Measurements from ENCODE around the gene KIF5C.

The KIF5C gene

GRCh38 chr2:148998165-148998830, 123.3 kb downstream of the KIF5C start:
- no peak for DNase-seq

DNA sequence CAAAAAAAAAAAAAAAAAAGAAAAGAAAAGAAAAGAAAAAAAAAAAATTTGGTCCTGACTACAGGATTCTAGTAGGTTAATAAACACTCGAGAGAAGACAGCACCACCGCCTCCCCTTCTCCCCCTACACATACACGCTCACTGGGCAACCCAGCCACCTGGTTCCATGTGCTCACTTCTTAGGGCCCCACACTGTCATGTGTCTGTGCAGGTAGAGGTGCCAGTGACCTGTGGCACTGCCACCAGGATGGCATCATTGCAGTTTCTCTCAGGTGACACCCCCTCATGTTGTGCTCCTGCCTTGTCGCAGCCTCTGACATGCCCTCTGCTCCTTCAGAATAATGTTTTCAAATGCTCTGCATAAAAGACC, 123.8 kb downstream of the KIF5C start:
- no peak for DNase-seq

DNA sequence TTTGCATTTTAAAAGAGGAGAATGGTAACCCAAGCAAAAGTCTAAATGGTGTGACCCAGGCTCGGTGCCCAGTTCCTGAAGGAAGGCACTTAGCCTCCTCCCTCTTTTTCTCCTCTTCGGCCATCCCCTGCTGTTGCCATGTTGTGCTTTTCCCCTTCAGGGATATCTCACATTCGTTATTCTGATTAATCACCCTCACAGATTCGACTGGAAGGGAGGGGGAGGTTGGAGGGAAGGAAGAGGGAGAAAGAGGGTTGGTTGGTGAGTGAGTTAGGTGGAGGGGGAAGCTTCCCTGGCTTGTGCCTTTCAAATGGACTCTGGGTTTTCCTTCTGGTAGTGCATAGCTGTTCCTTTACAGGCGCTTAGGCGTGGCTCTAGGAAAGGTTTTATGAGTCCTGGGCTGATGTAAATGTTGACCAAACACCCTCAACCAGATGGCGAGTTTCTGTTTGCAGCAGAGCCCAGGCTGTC, 124.5 kb downstream of the KIF5C start:
- DNase-seq: peak; percentile 48

GRCh38 chr2:149000158-149000938, 125.3 kb downstream of the KIF5C start:
- no peak for DNase-seq

DNA sequence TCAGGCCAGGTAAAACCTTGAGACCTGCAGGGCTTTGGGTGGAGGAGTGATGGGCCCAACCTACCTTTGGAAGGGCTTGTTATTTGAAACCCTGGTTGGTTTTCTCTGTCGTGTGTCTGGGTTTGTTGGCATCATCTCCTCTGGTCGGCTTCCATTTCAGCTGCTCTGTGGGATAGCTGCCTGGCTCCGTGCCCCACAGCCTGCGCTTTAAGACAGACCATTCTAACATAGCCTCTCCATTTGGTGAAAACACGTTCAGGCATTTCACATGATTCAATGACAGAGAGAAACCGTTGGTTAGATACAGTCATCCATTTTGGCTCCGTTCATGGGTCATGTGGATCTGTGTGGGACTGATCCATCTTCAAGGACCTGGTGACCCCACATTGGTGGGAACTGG, 126.5 kb downstream of the KIF5C start:
- DNase-seq: no peak

GRCh38 chr2:149002378-149002890, 127.4 kb downstream of the KIF5C start:
- no peak for DNase-seq

DNA sequence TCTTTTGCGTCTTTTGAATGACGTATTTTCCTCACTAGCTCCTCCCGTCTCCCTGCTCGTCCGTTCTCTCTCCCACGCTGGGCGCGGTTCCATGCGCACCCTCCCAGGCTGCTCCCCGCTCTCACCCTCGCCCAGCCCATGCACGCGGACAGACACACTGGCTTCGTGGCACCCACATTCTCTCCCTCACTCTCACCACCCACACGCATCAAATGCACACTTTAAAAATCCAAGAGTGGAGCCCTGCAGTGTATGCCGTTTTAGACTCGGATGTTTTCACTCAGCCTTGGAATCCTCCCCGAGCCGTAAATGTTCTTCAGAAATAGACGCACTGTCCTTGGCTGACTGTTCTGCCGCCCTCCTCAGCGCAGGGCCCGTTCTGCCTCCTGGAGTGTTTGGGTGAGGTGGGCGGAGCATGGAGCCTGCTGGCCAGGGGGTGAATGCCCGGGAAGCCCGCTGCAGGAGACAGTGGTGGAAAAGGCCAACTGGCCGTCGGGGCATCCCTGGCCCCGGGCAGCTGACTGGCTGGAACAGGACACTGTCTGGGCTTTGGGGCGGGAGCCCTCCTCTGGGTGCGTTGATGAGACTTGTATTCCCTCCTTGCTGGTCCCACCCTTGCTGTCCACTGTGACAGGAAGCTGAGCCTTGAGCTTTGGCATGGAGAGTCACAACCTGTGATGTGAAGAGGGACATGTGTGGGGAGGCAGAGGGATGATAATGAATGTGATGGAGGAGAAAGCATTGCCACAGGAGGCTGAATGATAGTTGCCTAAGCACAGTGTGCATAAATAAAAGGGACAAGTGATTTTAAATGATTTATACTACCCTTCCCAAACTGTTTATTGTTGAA, 128.1 kb downstream of the KIF5C start:
- DNase-seq: no peak

- no peak for DNase-seq
Measured at GRCh38 chr2:149004836-149005235, 129.8 kb downstream of the KIF5C start.

DNA sequence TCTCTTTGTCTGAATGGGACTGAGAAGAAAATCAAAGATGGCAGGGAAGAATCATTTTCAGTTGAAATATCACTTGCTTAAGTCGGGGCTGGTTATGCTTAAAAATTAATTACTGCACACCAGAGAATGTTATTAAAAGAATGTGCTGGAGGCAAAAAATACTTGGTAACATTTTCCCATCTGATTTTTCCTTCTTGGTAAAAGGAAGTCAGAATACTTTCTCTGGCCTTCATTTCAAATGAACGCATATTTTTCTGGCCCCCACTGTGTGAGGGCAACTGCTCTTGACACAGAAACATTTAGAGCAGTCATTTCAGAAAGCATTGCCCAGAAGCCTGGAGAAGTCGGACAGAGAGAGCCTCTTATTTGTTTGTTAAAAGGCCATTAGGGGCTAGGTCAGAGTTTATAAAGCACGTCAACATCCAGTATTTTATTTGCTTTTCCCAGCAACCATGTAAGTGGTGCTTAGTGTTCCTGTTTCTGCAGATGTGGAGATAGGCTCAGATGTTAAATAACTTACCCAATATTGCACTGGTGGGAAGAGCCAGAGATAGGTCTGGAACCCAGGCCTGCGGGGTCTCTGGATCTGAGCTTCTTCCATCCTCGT, 130.5 kb downstream of the KIF5C start:
- no peak for DNase-seq

DNA sequence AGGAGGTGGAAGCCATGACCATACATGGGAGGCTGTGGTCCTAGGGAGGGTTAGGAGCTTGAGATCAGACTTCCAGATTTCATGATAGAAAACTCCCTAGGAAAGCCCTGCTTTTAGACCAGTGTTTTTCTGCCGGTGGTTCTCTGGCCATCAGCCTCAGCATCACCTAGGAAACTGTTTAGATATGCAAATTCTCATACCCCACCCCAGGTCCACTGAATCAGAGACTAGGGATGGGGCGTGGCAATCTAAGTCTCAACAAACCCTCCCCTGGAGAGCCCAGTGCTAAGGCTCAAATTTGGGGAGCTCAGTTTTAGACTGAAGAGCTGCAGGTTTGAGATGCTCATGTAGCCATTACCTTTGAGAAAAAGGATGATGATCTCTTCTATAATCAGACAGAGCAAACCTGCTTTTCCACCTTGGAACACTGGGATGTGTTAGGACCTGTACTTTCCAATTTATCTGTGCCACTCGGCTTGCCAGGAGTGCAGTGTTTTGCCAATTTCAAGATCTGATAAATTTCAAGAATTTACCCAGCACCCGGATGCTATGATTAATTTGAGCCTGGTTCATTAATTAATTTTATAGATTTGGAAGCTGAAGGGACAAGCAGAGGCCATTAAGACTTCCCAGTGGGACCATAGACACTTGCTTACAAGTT, 132.0 kb downstream of the KIF5C start:
- no peak for DNase-seq

DNA sequence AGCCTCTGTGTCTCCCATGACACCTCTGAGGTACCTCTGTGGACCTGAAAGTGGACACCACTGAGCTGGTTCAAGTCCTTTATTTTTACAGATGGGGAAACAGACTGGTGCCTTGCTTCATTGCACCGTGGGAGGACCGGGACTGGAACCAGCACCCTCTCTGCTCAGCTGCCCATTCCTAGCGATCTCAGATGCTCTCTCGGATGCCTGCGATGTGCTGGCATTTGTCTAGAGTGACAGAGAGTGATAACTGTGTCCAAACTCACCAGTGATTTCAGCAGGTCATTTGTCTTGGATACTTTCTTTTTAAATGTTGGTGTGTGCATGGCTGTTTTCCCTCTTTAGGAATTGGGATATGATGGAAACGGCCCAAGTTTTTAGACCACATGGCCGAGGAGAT, 133.4 kb downstream of the KIF5C start:
- no peak for DNase-seq

GRCh38 chr2:149009576-149010461, 134.8 kb downstream of the KIF5C start:
- no peak for DNase-seq

DNA sequence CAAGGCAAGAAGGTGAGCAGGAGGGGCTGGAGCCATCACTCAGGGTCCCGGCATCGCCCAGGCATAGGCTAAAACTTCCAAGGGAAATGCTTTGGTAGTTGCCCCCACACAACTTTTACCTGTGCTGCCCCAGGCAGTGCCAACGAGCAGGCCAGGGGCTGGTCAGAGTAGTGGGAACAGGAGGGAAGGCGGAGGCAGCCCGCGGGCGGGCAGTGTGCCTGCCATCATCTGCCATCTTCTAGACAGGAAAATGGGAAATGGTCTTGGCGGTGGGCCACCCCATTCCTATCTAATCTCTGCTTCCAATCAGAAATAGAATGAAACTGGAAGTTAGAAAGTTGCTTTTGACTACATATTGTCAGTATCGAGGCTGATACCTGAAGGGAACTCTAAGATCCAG, 137.5 kb downstream of the KIF5C start:
- DNase-seq: no peak

GRCh38 chr2:149015501-149015900, 140.5 kb downstream of the KIF5C start:
- DNase-seq: no peak

DNA sequence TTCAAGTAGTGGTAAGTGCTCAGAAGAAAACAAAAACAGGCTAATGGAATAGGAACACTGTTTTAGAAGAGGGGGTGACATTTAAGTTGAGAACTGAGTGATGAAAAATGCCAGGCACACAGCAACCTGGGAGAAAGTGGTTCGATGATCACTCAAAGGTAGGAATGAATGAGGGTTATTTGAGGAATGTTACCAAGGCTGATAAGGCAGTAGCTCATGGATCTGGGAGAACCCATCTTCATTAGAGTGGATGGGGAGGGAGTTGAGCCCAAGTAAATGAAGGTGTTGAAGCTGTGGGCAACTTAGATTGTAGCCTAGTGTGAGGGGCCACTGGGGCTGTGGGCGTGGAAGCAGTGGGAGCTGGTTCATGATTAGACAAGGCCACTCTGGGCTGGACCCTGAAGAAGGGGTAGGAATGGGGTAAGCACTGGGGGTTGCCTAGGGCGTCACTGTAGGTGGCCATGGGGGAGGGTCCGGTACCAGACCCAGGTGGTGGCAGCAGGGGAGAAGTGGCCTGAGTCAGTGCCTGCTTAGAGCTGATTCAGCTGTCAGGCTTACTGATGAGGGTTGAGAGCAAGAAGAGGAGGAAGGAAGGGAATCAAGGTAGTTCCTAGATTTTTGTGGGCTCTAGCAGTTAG, 141.0 kb downstream of the KIF5C start:
- DNase-seq: no peak

GRCh38 chr2:149017116-149017985, 142.3 kb downstream of the KIF5C start:
- DNase-seq: peak; percentile 65

- DNase-seq: no peak
Measured at GRCh38 chr2:149018981-149019380, 144.0 kb downstream of the KIF5C start.

DNA sequence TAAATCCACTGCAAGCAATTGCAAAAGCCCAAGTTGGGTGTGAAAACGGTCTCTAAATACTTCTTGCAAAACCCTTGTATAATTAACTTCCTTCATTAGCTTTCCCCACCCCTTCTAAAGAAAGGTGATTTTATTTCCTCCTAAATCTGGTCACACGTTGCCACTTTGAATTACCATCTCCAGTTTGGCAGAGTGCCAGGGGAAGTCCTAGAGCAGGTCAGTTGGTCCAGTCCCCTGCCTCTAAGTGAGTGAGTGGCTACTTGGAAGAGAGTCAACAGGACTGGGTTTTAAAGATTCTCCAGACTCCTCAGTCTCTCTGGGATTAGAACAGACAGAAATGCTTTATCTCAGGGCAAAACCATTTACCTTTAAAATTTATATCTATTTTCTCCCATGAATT, 144.7 kb downstream of the KIF5C start:
- peak; percentile 23 for DNase-seq

DNA sequence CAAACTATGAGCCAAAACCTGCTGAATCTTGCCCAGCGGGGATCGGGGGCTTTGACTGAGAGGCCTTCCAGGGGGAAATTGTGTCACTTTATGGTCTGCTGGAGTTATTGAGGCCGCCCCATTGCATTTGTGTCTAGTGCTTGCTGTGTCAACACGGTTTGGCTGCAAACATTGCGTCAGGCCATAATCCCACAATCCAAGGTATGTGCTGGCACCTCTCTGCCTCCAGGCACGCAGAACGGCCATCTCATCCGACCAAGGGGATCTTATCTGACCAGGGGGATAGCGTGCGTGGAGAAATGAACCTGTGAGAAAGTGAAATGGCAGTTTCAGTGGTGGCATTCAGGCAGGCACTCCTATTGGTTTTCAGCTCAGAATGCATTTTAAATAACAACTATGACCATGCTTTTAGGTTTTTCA, 145.4 kb downstream of the KIF5C start:
- peak; percentile 46 for DNase-seq

DNA sequence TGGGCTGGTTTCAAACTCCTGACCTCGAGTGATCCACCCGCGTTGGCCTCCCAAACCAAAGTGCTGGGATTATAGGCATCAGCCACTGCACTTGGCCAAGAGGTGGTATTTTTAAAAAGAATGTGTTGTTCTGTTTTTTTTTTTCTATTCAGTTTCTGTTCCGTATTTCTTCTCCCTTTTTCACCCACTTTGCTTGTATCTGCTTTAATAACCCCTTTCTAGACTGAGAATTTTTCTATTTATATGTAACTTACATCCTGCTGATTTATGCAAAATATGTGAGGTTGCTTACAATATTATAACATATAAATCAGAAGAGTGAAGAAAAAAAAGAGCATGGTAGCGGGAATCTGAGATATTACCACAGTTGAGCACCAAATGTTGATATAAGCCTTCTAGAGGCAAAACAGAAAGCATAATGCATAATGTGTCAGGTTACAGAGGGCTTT, 146.3 kb downstream of the KIF5C start:
- no peak for DNase-seq
